AG09319 (cell line): Measurements from ENCODE around the gene HIRA.

Experiments used
- DNase-seq: peaks from one replicate; pipeline ENCODE4 v3.0.0-alpha.2; 2010; ENCODE audit warnings: low read depth; ENCODE audit errors: extremely low read depth
- TF ChIP-seq, protein P1 (sequence below): IDR thresholded peaks from 2 replicates; pipeline ENCODE4 v1.5.1; 2011; ENCODE audit warnings: low read depth, mild to moderate bottlenecking, inconsistent platforms, low read length, moderate library complexity

HIRA gene

DNA sequence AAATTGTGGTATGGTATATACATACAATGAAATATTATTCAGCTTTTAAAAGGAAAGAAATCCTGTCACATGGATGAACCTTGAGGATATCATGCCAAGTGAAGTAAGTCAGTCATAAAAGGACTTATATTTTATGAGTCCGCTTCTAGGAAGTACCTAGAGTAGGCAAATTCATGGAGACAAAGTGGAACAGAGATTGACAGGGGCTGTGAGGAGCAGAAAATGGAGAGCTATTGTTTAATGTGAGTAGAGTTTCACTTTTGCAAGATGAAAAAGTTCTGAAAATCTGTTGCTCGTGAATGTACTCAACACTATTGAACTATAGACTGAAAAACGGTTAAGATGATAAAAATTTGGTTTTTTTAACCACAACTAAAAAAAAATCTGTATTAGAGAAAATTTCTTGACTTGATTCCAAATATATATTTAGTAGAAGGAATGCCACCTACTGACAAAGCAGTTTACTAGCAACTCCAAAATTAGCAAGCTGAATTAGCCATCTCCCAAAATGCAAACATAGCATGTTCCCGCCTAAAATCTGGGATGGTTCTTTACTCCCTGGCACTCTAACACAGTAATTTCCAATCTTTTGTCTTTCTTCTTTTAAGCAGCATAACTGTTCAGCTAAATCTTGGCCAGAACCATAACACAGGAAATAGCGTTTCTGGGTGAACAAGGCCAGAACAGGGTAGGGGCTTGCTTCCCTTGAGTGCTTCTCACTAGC, 46.0 kb upstream of the HIRA start:
- TF ChIP-seq, protein P1, sequence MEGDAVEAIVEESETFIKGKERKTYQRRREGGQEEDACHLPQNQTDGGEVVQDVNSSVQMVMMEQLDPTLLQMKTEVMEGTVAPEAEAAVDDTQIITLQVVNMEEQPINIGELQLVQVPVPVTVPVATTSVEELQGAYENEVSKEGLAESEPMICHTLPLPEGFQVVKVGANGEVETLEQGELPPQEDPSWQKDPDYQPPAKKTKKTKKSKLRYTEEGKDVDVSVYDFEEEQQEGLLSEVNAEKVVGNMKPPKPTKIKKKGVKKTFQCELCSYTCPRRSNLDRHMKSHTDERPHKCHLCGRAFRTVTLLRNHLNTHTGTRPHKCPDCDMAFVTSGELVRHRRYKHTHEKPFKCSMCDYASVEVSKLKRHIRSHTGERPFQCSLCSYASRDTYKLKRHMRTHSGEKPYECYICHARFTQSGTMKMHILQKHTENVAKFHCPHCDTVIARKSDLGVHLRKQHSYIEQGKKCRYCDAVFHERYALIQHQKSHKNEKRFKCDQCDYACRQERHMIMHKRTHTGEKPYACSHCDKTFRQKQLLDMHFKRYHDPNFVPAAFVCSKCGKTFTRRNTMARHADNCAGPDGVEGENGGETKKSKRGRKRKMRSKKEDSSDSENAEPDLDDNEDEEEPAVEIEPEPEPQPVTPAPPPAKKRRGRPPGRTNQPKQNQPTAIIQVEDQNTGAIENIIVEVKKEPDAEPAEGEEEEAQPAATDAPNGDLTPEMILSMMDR, result peak; percentile 21; the same call in 1 of the 2 replicates
- DNase-seq, result no peak

DNA sequence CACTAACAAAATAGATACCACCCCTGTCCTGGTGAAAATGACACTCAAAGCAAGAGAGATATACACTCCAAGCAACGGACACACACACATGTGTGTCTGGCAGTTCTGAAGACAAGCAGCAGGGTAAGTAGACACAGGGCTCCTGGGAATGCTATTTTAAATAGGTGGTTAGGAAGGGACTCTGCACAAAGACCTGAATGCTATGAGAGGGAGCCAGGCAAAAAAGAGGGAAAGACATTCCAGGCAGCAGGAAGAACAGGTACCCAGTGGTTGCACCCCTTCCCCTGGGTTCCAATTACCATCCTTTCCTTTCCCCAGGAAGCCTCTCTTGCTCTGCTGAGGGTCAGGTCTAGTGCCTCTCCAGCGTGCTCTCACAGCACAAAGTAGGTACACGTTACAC, 44.5 kb upstream of the HIRA start:
- TF ChIP-seq, protein P1, result no peak
- no peak for DNase-seq

DNA sequence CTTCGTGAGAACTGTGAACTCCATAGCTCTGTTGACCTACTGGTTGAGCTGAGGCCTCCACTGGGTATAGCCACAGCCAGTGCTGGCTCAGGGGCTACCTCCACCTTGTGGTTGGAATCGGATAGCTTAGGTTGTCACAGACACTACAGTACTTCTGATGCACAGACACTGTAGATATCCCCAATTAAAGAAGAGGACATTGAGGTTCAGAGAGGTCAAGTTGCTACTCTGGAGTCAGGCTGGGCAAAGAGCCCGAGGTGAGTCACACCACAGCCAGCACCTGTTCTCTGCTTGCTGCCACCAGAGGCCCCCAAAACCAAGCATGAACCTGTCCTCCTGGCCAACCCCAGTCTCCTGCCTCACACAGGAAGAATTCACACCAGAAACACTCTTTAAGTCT, 42.0 kb upstream of the HIRA start:
- TF ChIP-seq, protein P1, result no peak
- DNase-seq, result no peak

DNA sequence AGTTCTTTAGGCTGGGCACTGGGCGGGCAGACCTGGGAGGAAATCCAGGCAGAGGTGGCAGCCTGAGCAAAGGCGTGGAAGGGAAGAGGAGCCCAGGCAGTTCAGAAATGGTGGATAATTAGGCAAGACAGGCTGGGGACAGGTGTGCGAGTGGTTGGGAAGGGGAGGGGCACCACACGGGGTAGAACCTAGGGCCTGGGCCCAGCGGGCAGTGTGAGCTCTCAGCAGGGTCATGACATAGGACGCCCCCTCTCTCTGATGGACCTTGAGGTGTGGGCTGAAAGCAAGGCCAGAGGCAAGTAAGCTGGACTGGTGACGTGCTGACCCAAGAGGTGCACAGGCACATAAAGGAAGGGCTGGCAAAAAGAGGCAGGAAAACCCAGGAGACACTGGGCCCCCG, 40.7 kb upstream of the HIRA start:
- TF ChIP-seq, protein P1, result no peak
- DNase-seq, result no peak

DNA sequence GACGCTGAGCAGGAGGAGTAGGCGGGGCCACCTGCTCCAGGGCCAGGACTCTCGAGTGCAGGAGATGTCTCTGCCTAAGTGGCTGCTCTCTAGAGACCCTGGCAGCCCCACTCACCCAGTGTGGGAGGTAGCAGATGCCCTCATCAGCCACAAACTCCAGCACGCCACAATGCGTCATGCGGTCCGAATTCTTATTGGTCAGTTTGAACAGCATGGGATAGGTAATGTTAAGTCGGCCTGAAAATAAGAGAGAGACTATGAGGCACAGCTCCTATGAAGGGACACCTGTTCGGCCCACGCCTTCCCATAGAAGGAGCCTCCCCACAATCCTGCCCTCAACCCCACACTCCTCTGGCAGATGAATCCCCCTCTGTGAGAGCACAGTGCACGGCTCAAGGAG, 40.0 kb upstream of the HIRA start:
- TF ChIP-seq, protein P1, result no peak
- DNase-seq, result no peak

DNA sequence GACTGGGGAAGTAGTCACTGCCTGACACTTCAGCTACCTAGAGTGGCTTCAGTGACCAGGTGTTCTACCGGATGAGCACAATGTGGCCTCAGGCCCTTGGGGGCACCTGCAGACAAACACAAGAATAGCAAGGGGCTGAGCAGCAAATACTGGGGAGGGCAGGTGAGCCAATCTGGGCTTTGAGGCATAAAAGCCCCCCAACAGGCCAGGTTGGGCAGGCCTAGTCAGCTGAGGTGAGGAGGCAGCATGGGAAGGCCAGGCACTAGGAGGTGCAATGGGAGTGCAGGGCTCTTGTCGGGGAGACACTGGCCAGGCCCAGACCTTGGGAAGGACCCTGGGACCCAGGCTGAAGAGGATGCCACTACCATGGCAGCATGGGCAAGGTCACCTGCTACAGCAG, 38.5 kb upstream of the HIRA start:
- TF ChIP-seq, protein P1, result no peak
- DNase-seq, result no peak

DNA sequence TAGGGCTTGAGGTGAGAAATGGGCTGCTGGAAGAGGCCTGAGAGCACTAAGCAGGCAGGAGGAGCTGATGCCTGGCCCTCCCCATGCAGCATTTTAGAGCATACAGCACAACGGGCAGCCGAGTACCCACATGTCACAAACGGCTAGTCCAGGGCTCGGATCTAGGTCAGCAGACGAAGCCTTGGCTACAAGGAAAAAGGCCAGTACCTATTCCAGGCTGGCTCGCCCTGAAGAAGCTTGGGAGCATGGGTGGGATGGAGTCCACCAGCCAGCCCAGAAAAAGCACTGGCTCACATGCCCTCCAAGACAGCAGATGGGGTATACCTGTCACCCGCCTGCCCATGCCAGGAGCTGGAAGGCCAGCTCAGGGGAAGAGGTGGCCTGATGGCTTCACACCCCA, 37.9 kb upstream of the HIRA start:
- TF ChIP-seq, protein P1, result no peak

More for the DNA sequence above, 37.9 kb upstream of the HIRA start:
- DNase-seq, result no peak
